Lung (tissue), 12 donors: Measurements from ENCODE around the gene NSUN6. TPM values are rescaled to one million over a fixed set of nuclear protein-coding genes. Genes with fewer than 3 reads are reported as not detected.
"Not testable (repeated sequence)": the region's sequence is repeated elsewhere in the genome, so short reads cannot be mapped to it uniquely, and the experiment has no call there.

Source experiments
- ATAC-seq: fragments of 200-7000 bp; cut with Tn5 transposase; one replicate; pipeline ENCODE4 v1.9.1; 2020; ENCODE audit warnings: moderate number of reproducible peaks; ENCODE audit not compliant: insufficient read depth, low FRiP score
- DNase-seq, 3 donors: peaks; one replicate each; pipeline ENCODE4 v3.0.0-alpha.2; 2013 to 2017
- H3K27ac ChIP-seq, 2 donors: one replicate each; pipeline ENCODE4 v1.5.1; 2013; ENCODE audit warnings: mild to moderate bottlenecking in 2 of 2, moderate library complexity in 2 of 2, control low read depth in 1 of 2, inconsistent platforms in 1 of 2, low read depth in 1 of 2, low read length in 1 of 2
- H3K27me3 ChIP-seq, 3 donors: one replicate each; pipeline ENCODE4 v1.5.1; 2013; ENCODE audit warnings: low read length in 2 of 3; ENCODE audit not compliant: control insufficient read depth in 3 of 3, insufficient read depth in 3 of 3
- H3K36me3 ChIP-seq, 4 donors: one replicate each; pipeline ENCODE4 v1.5.1; 2013; ENCODE audit warnings: low read length in 4 of 4, mild to moderate bottlenecking in 1 of 4, moderate library complexity in 1 of 4; ENCODE audit not compliant: control insufficient read depth in 4 of 4, insufficient read depth in 4 of 4
- H3K4me1 ChIP-seq, 5 donors: one replicate each; pipeline ENCODE4 v1.5.1; 2013; ENCODE audit warnings: low read length in 5 of 5, mild to moderate bottlenecking in 2 of 5, moderate library complexity in 1 of 5; ENCODE audit not compliant: control insufficient read depth in 5 of 5, insufficient read depth in 5 of 5
- H3K4me3 ChIP-seq: one replicate; pipeline ENCODE4 v1.5.1; 2013; ENCODE audit warnings: mild to moderate bottlenecking, control low read depth, moderate library complexity
- H3K9ac ChIP-seq, 2 donors: one replicate each; pipeline ENCODE4 v1.5.1; 2013; ENCODE audit warnings: low read length in 2 of 2, control low read depth in 1 of 2; ENCODE audit not compliant: insufficient read depth in 1 of 2
- H3K9me3 ChIP-seq, 4 donors: one replicate each; pipeline ENCODE4 v1.5.1; 2013; ENCODE audit warnings: low read length in 3 of 4, mild to moderate bottlenecking in 1 of 4, moderate library complexity in 1 of 4; ENCODE audit not compliant: control insufficient read depth in 4 of 4, insufficient read depth in 3 of 4
- CTCF ChIP-seq: IDR thresholded peaks from 2 replicates; pipeline ENCODE4 v1.5.1; 2012; ENCODE audit warnings: mild to moderate bottlenecking; ENCODE audit errors: control extremely low read depth, extremely low read depth
- WGBS, 2 donors: extraction: QIAGEN DNeasy Blood & Tissue Kit; methylation state at CpG; one replicate each; pipeline ENCODE4 v1.1.7; 2013; 5-methylcytosine and 5-hydroxymethylcytosine counted together
- polyA plus RNA-seq, 2 donors: library from polyadenylated mRNA; stranded (reverse); fragments of 200-250 nt; gene quantifications; one replicate each; pipeline ENCODE4 v1.2.1, GENCODE V29; 2013
- total RNA-seq, 2 donors: library from RNA; depleted of rRNA in 1 of 2; stranded (reverse); fragments of >200 nt in 1 of 2; gene quantifications; one replicate each; pipeline ENCODE4 v1.2.1, GENCODE V29; 2014 to 2021
- donor health status: control.
- donor health status: control.
- donor health status: Bipolar disorder and iron deficiency.
- donor health status: healthy.
- donor health status: DM: yes; HTN: yes; CAD: no.

NSUN6 gene
- total and polyA plus RNA-seq, 4 donors = 4.0 to 30.5 (median 6.5) TPM

GRCh38 chr10:18576586-18576985, 74.8 kb downstream of the NSUN6 start:
- no peak for TF ChIP-seq CTCF
- H3K27ac ChIP-seq = no peak overlapping the region
- DNase-seq (no peak), ATAC-seq (no peak)
- H3K4me1 ChIP-seq = no peaks in the 10 kb centered on the region
- peaks cover 0 to 15% (median 3%) of the 10 kb centered on the region in 4 donors for H3K9me3 ChIP-seq
- no peak overlapping the region for H3K9ac ChIP-seq
- WGBS, 2 donors = 97 to 98% methylated on average over 6 of the region's 6 CpGs
- H3K27me3 ChIP-seq = no peaks in the 10 kb centered on the region
- peaks cover 2 to 28% (median 12%) of the 10 kb centered on the region in 4 donors for H3K36me3 ChIP-seq
- no peak overlapping the region for H3K4me3 ChIP-seq

- no peak for TF ChIP-seq CTCF
- Histone ChIP-seq H3K9ac (no peak overlapping the region), H3K4me1 (no peaks in the 10 kb centered on the region), H3K9me3 (peaks cover under 1 to 27% (median 4%) of the 10 kb centered on the region in 4 donors), H3K27ac (no peak overlapping the region), H3K4me3 (no peak overlapping the region), H3K27me3 (no peaks in the 10 kb centered on the region), H3K36me3 (peaks cover 5 to 17% (median 9%) of the 10 kb centered on the region in 4 donors)
- 86 to 91% methylated on average over 8 of the region's 8 CpGs for WGBS, 2 donors
- ATAC-seq = no peak
- no peak for DNase-seq
Measured at GRCh38 chr10:18572959-18573561, 78.3 kb downstream of the NSUN6 start.

- WGBS, 2 donors = 98 to 100% methylated on average over 1 of the region's 1 CpG
- no peak for ATAC-seq
- H3K27ac ChIP-seq = no peak overlapping the region
- H3K4me3 ChIP-seq = no peak overlapping the region
- no peak for DNase-seq
- TF ChIP-seq CTCF = no peak
- no peaks in the 10 kb centered on the region for H3K4me1 ChIP-seq
- H3K9ac ChIP-seq = no peak overlapping the region
- H3K9me3 ChIP-seq = peaks cover 2 to 34% (median 3%) of the 10 kb centered on the region in 4 donors
- no peaks in the 10 kb centered on the region for H3K27me3 ChIP-seq
- H3K36me3 ChIP-seq = peaks cover 2 to 12% (median 5%) of the 10 kb centered on the region in 4 donors
Measured at GRCh38 chr10:18571780-18572179, 79.6 kb downstream of the NSUN6 start.

GRCh38 chr10:18571076-18571475, 80.3 kb downstream of the NSUN6 start:
- Histone ChIP-seq H3K36me3 (peaks cover 2 to 10% (median 3%) of the 10 kb centered on the region in 4 donors), H3K27me3 (no peaks in the 10 kb centered on the region), H3K4me3 (no peak overlapping the region), H3K4me1 (no peaks in the 10 kb centered on the region), H3K9me3 (peaks cover 2 to 39% (median 3%) of the 10 kb centered on the region in 4 donors), H3K9ac (no peak overlapping the region), H3K27ac (no peak overlapping the region)
- no peak for TF ChIP-seq CTCF
- no peak for ATAC-seq
- DNase-seq = no peak

- H3K9ac ChIP-seq, H3K27me3 ChIP-seq, H3K27ac ChIP-seq, H3K4me1 ChIP-seq, ATAC-seq, H3K36me3 ChIP-seq, H3K4me3 ChIP-seq, DNase-seq: not testable (repeated sequence)
- peaks cover 2 to 39% (median 3%) of the 10 kb centered on the region in 4 donors for H3K9me3 ChIP-seq
- 96 to 98% methylated on average over 2 of the region's 2 CpGs for WGBS, 2 donors
Measured at GRCh38 chr10:18570386-18570785, 81.0 kb downstream of the NSUN6 start.
